K562 (cell line): ENCODE data around the gene DYNC2H1. TPM values are rescaled to one million over a fixed set of nuclear protein-coding genes. Genes with fewer than 3 reads are reported as not detected.

Source experiments
- ARID1B ChIP-seq: fragments of 450-650 bp; IDR thresholded peaks from 2 replicates; pipeline ENCODE4 v1.6.1; 2016; ENCODE audit warnings: antibody characterized with exemption, mild to moderate bottlenecking, inconsistent platforms
- CREB3 ChIP-seq: fragments of 450-650 bp; conservative IDR thresholded peaks from 2 replicates; pipeline ENCODE4 v1.6.1; 2016; ENCODE audit warnings: missing genetic modification characterization, low read depth, mild to moderate bottlenecking, missing compliant biosample characterization, moderate library complexity
- DNMT1 ChIP-seq: fragments of 450-650 bp; IDR thresholded peaks from 2 replicates; pipeline ENCODE4 v1.6.1; 2016; ENCODE audit warnings: antibody characterized with exemption, mild to moderate bottlenecking
- EZH2 ChIP-seq: IDR thresholded peaks from 2 replicates; pipeline ENCODE4 v1.6.1; 2012; ENCODE audit warnings: low read depth, mild to moderate bottlenecking, inconsistent platforms, low read length, borderline replicate concordance
- LEF1 ChIP-seq: fragments of 450-650 bp; IDR thresholded peaks from 2 replicates; pipeline ENCODE4 v1.6.1; 2016; ENCODE audit warnings: mild to moderate bottlenecking
- MCM2 ChIP-seq: fragments of 450-650 bp; IDR thresholded peaks from 2 replicates; pipeline ENCODE4 v1.6.1; 2017; ENCODE audit warnings: low read depth, mild to moderate bottlenecking
- MEIS2 ChIP-seq: fragments of 450-650 bp; IDR thresholded peaks from 2 replicates; pipeline ENCODE4 v1.6.1; 2014; ENCODE audit warnings: mild to moderate bottlenecking; ENCODE audit not compliant: partially characterized antibody
- NR4A1 ChIP-seq, 2 experiments: fragments of 250-450 bp in 1 of 2; fragments of 450-650 bp in 1 of 2; sonication (Bioruptor Pico) in 1 of 2; IDR thresholded peaks; 2 replicates each; pipeline versions ENCODE4 v1.4.0 to v1.6.1; 2016 to 2020; ENCODE audit warnings: mild to moderate bottlenecking in 2 of 2, missing compliant biosample characterization in 1 of 2, missing genetic modification characterization in 1 of 2, moderate library complexity in 1 of 2
- PCBP2 ChIP-seq: fragments of 200-400 bp; formaldehyde crosslinking; IDR thresholded peaks from 2 replicates; pipeline ENCODE4 v1.6.1; 2018; ENCODE audit warnings: low read length, low read depth, mild to moderate bottlenecking, moderate library complexity; ENCODE audit not compliant: poor library complexity, severe bottlenecking
- SREBF1 ChIP-seq: fragments of 150-350 bp; IDR thresholded peaks from 2 replicates; pipeline ENCODE4 v1.6.1; 2014; ENCODE audit warnings: antibody characterized with exemption, low read depth, low read length, borderline replicate concordance
- STAT5B ChIP-seq: fragments of 250-450 bp; sonication (Bioruptor Pico); IDR thresholded peaks from 2 replicates; pipeline ENCODE4 v1.8.0; 2021; ENCODE audit warnings: mild to moderate bottlenecking, inconsistent platforms
- TFAM ChIP-seq: fragments of 250-450 bp; sonication (Bioruptor Pico); conservative IDR thresholded peaks from 2 replicates; pipeline ENCODE4 v1.5.0; 2021; ENCODE audit warnings: mild to moderate bottlenecking, moderate library complexity
- TOE1 ChIP-seq, 2 experiments: fragments of 450-650 bp in 1 of 2; sonication (generic) in 1 of 2; formaldehyde crosslinking in 1 of 2; IDR thresholded peaks; 2 replicates each; pipeline versions ENCODE4 v1.7.1 to v1.8.0; 2016 to 2022; ENCODE audit warnings: borderline replicate concordance in 2 of 2, mild to moderate bottlenecking in 2 of 2, antibody characterized with exemption in 1 of 2, inconsistent platforms in 1 of 2, low read depth in 1 of 2, missing genetic modification reagents in 1 of 2, moderate library complexity in 1 of 2
- ZNF217 ChIP-seq: sonication (generic); formaldehyde crosslinking; IDR thresholded peaks from 2 replicates; pipeline ENCODE4 v1.8.0; 2022; ENCODE audit warnings: mild to moderate bottlenecking, missing genetic modification reagents
- ZNF518B ChIP-seq: fragments of 250-450 bp; sonication (Bioruptor Pico); IDR thresholded peaks from 2 replicates; pipeline ENCODE4 v1.5.0; 2021; ENCODE audit warnings: mild to moderate bottlenecking, moderate library complexity
- ZNF766 ChIP-seq: fragments of 200-800 bp; sonication (Bioruptor generic); conservative IDR thresholded peaks from 2 replicates; pipeline ENCODE4 v1.6.1; 2016; ENCODE audit warnings: missing genetic modification characterization, missing compliant biosample characterization
- polyA plus RNA-seq, 8 experiments: library from polyadenylated mRNA; depleted of rRNA in 4 of 8; stranded (reverse) in 5 of 8; unstranded in 3 of 8; fragments of >200 nt; fragmentation: Nextera tagmentation in 2 of 8; fragmentation: Illumina TruSeq in 1 of 8; extraction: Ambion mirVana in 2 of 8; extraction: Trizol in 1 of 8; gene quantifications; 2 replicates each; pipeline versions ENCODE4 v1.2.1 to v1.2.3, GENCODE V29; 2011 to 2014; ENCODE audit warnings: inconsistent platforms in 1 of 8, missing spikeins in 1 of 8
- total RNA-seq, 7 experiments: library from RNA; depleted of rRNA in 6 of 7; stranded (reverse); fragments of >200 nt in 6 of 7; fragmentation: Illumina TruSeq in 2 of 7; extraction: Trizol in 2 of 7; gene quantifications; 2 replicates each; pipeline versions ENCODE4 v1.2.1 to v1.2.3, GENCODE V29; 2011 to 2021; ENCODE audit warnings: low replicate concordance in 1 of 7
- TF ChIP-seq, protein P1 (sequence below), 3 experiments: fragments of 200-800 bp in 1 of 3; fragments of 250-450 bp in 1 of 3; fragments of 450-650 bp in 1 of 3; sonication (Bioruptor Pico) in 1 of 3; sonication (Bioruptor generic) in 1 of 3; formaldehyde crosslinking in 1 of 3; IDR thresholded peaks; 2 replicates each; pipeline versions ENCODE4 v1.6.1 to v1.8.0; 2016 to 2022; ENCODE audit warnings: mild to moderate bottlenecking in 2 of 3, missing genetic modification characterization in 2 of 3, missing compliant biosample characterization in 1 of 3, moderate library complexity in 1 of 3
- TF ChIP-seq, protein P2 (sequence below): fragments of 250-450 bp; sonication (Bioruptor Pico); IDR thresholded peaks from 2 replicates; pipeline ENCODE4 v1.8.0; 2021; ENCODE audit warnings: moderate library complexity, mild to moderate bottlenecking, inconsistent platforms

DYNC2H1 gene
- total and polyA plus RNA-seq, 9 of the 15 experiments (the other 6 are each of a cell fraction or from before 2014, with no cell fraction given): 0.08 to 0.64 (median 0.20) TPM

DNA sequence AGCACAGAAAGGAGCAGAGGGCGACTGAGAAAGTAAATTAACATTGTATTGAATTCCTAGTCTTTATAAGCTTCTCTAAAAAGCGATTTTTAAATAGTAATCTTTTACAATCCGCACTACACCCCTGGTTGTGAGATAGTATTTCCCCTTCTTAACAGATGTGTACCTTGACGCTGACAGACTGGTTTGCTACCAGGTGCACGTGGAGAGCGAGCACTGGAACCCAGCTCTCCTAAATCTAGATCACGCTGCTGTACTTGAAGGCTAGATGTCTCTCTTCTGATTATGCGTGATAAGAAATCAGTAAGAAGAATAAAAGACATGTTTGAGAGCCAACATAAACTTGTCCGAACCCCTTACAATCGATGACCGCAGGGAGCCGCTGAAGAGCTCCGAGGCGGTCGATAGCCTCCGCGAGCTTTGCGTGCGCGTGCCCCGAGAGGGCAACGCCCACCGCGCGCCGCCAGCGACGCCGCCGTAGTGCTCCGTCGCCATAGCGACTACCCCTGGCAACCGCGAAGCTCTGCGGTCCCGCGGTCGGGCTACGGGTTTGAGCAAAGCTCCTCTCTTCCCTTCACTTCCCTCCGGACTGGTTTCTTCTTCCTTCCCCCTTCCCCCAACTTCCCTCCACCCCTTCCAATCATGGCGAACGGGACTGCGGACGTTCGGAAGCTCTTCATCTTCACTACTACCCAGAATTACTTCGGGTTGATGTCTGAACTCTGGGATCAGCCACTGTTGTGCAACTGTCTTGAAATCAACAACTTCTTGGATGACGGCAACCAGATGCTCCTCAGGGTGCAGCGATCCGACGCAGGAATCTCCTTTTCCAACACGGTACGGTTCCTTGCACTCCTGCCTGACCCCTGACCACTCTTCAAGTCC, at the start of gene DYNC2H1 (continued):
- TF ChIP-seq, protein P1, sequence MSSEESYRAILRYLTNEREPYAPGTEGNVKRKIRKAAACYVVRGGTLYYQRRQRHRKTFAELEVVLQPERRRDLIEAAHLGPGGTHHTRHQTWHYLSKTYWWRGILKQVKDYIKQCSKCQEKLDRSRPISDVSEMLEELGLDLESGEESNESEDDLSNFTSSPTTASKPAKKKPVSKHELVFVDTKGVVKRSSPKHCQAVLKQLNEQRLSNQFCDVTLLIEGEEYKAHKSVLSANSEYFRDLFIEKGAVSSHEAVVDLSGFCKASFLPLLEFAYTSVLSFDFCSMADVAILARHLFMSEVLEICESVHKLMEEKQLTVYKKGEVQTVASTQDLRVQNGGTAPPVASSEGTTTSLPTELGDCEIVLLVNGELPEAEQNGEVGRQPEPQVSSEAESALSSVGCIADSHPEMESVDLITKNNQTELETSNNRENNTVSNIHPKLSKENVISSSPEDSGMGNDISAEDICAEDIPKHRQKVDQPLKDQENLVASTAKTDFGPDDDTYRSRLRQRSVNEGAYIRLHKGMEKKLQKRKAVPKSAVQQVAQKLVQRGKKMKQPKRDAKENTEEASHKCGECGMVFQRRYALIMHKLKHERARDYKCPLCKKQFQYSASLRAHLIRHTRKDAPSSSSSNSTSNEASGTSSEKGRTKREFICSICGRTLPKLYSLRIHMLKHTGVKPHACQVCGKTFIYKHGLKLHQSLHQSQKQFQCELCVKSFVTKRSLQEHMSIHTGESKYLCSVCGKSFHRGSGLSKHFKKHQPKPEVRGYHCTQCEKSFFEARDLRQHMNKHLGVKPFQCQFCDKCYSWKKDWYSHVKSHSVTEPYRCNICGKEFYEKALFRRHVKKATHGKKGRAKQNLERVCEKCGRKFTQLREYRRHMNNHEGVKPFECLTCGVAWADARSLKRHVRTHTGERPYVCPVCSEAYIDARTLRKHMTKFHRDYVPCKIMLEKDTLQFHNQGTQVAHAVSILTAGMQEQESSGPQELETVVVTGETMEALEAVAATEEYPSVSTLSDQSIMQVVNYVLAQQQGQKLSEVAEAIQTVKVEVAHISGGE (CRISPR knock-in tag; IDR thresholded peaks at IDR 0.05): no peak; a peak in 1 of 6 replicates
- TF ChIP-seq ZNF766 (CRISPR knock-in tag) (no peak), ZNF217 (CRISPR knock-in tag) (no peak), ARID1B (no peak), NR4A1 (CRISPR knock-in tag; IDR thresholded peaks at IDR 0.05) (no peak), NR4A1 (tag; IDR thresholded peaks at IDR 0.05) (no peak), SREBF1 (no peak), DNMT1 (no peak), LEF1 (no peak), CREB3 (tag) (no peak), MEIS2 (no peak), ZNF518B (CRISPR knock-in tag) (no peak), MCM2 (no peak), PCBP2 (no peak), TFAM (CRISPR knock-in tag) (no peak), TOE1 (IDR thresholded peaks at IDR 0.05; ENCODE audit: borderline replicate concordance) (no peak), TOE1 (CRISPR knock-in tag; IDR thresholded peaks at IDR 0.05; ENCODE audit: borderline replicate concordance, low read depth) (no peak), EZH2 (no peak), STAT5B (CRISPR knock-in tag) (no peak)
- TF ChIP-seq, protein P2, sequence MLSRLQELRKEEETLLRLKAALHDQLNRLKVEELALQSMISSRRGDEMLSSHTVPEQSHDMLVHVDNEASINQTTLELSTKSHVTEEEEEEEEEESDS: no peak
